HG03066 (cell line): Measurements from ENCODE around the gene SCN2A.
"Not testable (repeated sequence)": the region's sequence is repeated elsewhere in the genome, so short reads cannot be mapped to it uniquely, and the experiment has no call there.

Experiments
- ATAC-seq: cut with Tn5 transposase; IDR thresholded peaks from one replicate; pipeline ENCODE4 v1.9.1; 2021; ENCODE audit warnings: low read depth; ENCODE audit not compliant: unreplicated experiment

Gene SCN2A

DNA sequence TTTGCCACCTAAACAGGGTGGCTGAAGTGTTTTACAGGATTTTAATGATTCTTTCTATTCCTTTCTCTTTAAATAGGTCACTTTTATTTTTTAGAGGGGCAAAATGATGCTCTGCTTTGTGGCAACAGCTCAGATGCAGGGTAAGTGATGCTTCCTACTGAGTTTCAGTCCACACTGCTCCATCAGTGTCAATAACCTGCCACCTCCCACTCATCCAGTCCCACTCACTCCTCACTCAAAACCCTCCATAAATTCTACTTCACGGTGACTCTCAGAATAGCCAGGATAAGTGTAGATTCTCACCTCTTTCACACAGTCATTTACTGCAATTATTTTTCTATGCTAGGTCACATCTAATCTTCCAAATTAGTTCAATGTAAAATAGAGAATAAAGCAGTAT lies 72.7 kb downstream of the SCN2A start:
- ATAC-seq = no peak

DNA sequence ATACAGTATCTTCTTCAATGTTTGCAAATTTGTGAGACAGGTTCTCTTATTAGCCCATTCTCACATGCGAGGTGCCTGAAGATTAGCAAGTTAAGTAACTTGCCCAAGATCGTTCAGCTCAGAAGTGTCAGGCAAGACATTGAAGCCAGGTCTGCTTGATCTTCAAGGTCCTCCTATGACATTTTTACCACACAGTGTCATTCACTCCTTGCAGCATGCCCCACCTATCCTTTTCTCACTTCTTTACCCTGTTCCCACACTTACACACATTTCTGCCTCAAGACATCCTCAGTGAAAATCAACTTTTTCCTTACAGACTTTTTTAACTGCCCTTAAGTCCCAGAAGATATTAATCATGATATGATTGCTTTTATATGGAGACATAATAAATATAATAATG lies 73.8 kb downstream of the SCN2A start:
- ATAC-seq = no peak

DNA sequence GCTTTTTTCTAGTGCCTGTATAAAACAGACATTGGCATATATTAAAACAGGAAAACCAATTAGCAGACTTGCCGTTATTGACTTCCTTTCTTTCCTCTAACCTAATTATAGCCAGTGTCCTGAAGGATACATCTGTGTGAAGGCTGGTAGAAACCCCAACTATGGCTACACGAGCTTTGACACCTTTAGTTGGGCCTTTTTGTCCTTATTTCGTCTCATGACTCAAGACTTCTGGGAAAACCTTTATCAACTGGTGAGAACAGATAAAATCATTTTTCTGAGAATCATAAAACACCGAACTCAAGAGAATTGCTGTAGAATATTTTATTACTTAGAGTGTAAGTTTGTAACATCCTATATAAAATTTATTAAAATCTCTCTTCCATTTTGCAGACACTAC lies 74.3 kb downstream of the SCN2A start:
- no peak for ATAC-seq

DNA sequence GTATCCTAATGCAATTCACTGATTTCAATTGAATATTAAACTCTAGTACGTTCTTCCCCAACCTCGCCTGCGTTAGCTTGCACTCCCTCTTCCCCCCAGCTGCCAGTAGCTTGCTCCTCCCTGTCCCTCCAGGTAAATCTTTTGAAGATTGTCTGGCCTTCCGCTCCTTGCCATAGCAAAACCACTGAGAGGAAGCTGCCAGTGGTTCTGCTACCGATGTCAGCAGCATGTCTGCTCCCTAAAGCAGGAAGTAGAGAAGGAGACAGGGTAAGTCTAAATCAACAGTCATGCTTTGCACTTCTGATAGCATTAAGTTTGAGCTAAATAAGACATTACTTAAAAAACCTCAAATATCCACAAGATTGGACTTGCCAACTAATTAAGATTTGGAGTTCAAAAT lies 89.1 kb downstream of the SCN2A start:
- no peak for ATAC-seq

DNA sequence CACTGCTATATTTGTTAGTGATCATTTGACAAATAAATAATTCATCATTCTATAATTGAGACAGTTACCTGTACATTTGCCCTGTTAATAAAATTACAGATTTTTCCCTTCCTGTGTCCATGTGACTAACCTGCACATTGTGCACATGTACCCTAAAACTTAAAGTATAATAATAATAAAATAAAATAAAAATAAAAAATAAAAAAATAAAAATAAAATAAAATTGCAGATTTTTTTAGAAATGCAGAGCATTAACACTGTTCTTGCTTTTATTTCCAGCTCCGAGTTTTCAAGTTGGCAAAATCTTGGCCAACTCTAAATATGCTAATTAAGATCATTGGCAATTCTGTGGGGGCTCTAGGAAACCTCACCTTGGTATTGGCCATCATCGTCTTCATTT lies 105.1 kb downstream of the SCN2A start:
- not testable (repeated sequence) for ATAC-seq

DNA sequence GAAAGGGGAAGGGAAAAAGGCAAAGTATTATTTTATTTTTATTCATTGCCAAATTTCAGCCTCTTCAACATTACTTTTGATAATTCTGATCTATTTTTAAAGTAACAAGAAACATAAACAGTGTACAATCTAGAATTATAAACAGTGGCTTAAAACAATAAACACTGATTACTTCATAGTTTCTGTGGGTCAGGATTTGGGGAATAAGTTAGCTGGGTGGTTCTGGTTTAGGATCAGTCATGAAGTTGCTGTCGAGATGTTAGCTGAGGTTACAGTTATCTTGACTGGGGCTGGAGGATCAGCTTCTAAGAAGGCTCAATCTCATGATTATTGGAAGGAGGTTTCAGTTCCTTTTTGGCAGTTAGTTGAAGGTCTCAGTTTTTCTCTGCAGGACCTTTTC lies 109.2 kb downstream of the SCN2A start:
- no peak for ATAC-seq

DNA sequence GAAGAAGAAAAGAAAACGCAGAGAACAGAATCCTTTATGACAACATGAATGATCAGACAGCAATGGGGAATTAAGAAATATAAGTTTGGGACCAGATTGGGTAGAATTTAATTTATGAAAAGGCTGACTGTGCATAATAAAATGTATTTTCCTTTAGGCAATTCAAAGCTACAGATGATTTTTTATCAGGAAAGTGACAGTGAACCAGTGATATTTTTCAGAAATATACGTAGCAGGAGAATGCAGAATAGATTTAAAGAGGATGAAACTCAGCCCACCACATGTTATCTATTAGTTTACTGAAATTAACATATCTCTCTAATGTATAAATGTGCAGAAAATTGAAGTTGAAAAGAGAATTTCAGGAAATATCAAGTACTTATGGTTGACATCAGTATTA lies 110.0 kb downstream of the SCN2A start:
- no peak for ATAC-seq

DNA sequence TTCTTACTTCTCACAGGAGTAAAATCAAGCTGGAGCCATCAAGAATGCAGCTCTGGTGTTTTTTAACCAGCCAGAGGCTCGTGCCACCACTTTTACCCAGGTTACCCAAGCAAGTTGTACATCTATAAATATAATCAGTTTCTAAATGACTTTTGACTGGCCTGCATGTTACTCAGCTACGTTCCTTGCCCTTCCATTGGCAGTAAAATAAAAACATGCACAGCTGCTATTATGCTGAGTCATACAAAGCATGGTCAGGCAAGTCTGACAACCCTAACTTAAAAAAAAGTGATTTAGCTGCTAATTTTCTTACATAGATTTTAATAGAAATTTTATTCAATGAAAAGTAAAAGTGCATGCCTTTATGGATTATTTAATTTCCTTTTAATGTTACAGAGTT lies 118.5 kb downstream of the SCN2A start:
- no peak for ATAC-seq

DNA sequence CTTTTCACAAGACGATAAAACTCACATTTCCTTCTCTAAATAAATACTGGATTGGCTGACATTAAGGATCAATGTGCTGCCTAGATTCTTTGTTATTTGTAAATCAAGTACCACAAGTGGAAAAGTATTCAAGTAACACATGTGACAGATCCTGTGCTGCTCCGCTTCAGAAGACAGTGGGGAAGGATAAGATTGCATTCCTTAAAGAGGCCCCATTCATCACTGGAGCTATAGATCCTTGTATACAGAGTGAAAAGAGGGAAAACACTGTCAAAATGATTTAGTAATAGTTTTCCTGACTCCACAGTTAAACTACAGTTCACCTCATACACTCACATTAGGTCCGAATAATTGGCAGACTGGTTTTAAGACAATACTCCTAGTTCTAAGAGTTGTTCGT lies 122.3 kb downstream of the SCN2A start:
- no peak for ATAC-seq

DNA sequence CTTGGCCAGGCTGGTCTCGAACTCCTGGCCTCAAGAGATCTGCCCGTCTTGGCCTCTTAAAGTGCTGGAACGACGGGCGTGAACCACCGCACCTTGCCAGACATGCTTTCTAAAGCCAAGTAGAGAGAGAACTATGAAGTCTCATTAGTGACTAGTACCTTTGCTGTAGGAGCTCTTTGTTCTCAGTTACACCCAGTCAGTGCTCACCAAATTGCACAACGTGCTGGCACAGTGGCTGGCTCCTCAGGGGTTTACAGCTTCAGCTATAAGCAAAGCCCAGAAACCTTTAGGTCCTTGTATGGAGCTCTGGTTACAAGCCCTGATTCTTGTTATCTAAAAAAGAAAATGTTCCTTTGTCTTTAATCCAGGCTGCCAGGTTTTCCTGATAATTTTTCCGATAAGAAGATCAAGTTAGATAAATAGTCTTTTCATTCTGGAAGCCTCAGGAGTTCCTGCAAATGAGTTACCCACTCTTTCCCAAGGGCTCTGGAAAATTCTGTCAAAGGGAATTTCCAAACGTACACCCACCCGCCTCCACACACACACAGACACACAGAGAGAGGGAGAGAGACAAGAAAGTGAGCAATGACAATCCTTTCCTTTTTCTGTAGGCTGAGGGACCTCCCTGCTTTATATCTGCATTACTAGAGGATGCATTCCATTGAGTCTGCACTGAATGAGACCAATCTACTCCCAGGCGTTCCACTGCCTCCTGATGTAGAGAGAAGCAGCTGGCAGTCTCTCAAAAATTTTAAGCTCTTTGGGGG lies 130.1 kb downstream of the SCN2A start:
- ATAC-seq = no peak

DNA sequence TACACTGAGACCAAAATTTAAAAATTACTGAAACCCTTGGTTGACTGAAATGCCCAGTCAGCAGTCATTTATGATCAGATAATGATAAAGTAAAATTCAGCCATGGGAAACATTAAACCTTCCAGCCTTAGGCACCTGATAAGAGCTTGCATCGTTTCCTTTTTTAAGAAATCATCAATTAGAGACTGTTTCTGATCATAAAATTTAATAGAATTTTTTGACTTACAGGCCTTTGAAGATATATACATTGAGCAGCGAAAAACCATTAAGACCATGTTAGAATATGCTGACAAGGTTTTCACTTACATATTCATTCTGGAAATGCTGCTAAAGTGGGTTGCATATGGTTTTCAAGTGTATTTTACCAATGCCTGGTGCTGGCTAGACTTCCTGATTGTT lies 130.7 kb downstream of the SCN2A start:
- ATAC-seq = no peak

DNA sequence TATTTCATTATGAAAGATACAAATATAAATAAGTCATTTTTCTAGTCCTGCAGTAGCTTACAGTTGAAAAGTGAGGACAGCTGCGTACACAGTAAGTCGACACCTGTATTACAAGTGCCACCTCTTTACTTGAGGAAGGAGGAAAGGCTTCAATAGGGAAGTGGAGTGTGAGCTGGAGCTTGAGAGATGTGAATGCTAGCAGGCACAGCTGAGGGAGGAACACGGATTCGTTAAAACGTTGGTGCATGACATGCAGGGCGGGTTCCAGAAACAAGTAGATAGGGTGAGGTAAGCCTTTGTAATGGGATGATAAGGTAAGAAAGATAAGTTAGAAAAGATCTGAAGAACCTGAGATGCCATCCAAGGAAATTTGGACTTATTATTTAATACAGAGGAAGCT lies 132.1 kb downstream of the SCN2A start:
- ATAC-seq = no peak

DNA sequence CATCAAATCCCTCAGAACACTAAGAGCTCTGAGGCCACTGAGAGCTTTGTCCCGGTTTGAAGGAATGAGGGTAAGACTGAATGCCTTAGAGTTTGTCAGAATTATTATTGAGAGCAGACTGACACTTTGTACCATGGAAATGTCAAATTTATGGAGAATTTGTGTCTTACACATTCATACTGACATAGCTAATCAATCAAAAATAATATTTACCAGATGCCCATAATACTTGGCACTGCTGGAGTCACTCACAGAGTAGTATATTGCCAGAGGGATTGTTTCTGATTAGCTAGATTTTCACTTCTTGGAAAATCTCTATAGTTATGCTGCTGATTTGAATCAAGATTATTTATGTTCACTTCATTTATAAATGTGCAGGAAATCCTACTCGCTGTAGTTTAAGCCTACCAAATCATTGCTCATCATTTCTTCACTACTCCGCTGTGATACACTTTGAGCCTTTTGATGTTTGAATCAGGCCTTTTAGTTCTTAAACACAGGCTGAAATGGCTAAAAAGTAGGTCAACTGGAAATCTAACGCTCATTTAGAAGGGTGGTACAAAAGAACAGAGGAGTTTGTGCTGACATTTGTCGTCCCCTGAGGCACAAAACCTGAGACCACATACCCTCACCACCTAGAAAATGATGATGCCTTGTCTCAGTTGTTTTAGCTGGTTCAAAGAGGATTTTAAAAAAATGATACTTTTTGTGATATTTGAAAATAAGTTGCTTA lies 134.2 kb downstream of the SCN2A start:
- no peak for ATAC-seq

DNA sequence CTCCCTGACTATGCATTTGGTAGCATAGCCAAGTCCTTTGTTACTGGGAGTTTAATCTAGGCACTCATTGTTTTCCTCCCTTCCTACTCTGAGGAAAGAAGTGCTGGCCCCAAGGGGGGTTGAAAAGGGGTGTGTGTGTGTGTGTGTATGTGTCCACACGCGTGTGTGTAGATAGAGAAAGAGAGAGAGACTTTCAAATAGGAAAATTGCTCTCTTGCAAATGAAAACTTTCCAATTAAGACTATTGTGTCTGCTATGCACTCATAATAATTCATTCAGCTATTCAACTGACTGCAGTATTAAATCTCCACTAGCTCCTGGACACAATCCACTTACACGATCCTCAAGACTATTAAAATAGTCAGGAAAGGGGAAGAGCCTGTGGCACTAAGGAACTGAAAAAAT lies 137.4 kb downstream of the SCN2A start:
- ATAC-seq = no peak

DNA sequence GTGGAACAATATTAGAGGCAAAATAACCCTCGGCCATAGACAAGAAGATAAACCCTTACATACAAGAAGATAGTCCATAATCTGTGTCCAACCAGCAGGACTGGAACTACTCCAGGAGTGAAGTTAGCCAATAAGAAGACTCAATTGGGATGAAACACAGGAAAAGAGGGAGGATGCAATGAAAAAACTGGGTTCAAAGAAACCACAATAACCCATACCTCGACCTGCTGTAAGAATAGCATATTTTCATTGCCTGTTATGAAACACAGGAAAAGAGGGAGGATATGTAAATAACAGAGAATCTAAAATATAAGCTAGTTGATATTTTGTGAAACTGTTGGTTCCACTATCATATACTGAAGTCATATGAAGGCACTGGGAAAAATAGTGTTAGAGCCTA lies 143.1 kb downstream of the SCN2A start:
- no peak for ATAC-seq

DNA sequence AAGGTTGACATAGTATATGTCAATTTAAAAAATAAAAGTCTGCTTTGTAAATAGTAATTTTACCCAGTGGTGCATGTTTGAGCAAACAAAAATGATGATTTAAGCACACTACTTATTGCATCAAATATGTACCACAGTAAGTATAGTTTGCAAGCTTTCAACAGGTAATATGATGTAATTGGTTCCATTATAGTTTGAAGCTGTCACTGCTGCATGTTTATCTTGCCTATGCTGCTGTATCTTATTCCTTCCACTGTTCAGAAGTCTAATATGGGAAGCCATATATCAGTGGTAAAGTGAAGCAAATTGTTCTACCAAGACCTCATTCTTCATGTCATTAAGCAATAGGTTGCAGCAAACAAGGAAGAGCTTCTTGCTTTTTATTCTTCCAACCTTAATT lies 151.7 kb downstream of the SCN2A start:
- ATAC-seq = no peak

DNA sequence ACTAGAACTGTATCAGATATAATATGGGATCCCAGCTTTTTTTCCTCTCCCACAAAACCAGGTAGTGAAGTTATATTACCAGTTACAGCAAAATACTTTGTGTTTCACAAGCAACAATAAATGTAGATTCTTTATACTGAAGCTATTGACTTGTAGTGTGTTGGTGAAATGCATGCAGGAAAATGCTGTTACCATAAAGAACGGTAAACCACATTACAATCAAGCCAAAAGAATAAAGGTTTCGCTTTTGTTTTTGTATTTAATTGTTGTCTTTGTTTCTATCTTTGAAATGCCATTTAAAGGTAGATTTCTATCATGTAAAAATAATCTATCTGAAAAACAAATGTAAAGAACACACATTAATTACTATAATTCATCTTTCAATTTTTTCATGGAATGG lies 152.6 kb downstream of the SCN2A start:
- ATAC-seq = no peak

DNA sequence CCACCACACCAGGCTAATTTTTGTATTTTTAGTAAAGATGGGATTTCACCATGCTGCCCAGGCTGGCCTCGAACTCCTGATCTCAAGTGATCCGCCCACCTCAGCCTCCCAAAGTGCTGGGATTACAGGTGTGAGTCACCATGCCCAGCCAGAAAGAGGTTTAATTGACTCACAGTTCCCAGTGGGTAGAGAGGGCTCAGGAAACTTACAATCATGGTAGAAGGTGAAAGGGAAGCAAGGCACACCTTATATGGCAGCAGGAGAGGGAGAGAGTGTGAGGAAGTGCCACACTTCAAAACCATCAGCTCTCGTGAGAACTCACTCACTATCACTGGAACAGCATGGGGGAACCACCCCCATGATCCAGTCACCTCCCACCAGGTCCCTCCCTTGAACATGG lies 159.4 kb downstream of the SCN2A start:
- ATAC-seq = not testable (repeated sequence)

DNA sequence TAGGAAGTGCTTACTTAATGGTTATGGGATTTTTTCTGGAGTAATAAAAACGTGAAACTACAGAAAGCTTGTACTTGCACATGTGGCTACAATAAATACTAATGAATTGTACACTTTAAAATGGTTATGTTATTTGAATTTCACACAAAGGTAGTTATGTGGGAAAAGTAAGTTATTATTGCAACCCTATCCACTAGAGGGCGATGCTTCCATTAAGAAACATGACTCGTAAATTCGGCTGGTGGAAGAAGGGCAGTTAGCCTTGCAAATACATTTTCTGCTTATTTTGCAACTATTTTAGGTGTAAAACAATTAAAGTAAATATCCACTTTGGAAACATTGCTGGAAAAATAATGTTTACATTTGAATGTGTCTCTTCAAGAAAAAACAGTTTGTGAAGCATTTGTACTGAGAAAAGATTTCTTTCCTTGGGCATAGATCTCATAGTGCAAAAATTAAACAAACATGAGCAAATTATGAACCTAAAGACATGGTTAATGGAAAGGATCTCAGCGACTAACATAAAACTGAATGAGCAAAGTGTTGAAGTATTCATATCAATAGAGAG lies 162.2 kb downstream of the SCN2A start:
- peak; percentile 82 for ATAC-seq

DNA sequence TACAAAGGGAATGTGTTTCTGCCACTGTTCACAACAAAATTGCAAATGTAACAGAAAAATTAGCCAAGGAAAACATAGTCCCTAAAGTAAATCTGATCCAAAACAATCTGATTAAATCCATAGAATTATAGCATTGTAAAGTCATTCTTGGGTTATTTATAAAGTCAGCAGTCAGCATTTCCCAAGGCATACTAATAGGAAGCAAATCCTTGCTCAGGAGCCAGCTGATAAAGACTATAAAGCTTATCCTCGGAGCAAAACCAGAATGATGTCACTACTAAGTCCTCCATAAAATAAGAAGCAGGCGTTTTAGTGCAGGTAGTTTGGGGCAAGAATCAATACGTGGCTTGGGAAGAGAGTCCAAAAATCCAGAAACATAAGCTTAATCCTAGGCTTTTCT lies 162.9 kb downstream of the SCN2A start:
- ATAC-seq = no peak

DNA sequence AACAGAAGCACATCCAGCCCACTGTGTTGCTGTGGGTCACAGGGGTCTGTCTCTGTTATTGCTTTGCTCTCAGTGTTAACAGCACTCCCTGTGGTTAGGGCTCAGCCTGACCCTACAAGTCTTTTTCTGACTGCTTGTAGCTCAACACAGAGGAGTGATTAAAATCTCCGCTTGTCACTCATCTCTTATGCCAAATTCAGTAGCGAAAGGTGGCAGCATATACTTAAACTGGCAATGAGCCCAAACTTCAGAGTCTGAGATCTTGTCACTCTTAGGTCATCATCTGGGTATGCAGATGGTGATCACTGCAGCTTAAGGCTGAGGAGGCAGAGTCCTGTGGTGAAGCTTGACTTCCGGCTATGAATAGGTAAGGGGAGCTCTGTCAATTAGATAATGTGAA lies 167.0 kb downstream of the SCN2A start:
- ATAC-seq = no peak

DNA sequence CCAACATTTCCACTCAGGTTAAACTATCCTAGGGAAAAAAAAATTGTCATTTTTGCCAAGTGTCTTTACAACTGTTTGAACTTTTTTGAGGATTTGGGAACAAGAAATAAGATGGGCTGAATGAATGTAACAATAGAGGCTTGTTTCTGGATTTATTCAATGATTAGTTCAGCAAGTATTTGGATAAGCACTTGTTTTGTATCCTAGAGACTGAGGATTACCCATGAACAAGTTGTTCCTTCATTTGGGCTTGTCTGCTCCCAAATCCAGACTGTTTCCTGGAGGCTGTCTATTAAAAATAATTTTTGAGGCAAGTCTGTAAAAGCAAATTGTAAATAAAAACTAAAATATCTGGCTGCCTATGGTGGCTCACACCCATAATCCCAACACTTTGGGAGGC lies 168.3 kb downstream of the SCN2A start:
- ATAC-seq = no peak
